ENCODE measurements around the gene ADAM19. TPM values are rescaled to one million over a fixed set of nuclear protein-coding genes. Genes with fewer than 3 reads are reported as not detected.
A peak's percentile ranks its signal among the peaks of the same experiment; 100 is the strongest.

The ADAM19 gene
- polyA plus RNA-seq, 1 donor from 2014 or later, result 9.9 TPM

DNA sequence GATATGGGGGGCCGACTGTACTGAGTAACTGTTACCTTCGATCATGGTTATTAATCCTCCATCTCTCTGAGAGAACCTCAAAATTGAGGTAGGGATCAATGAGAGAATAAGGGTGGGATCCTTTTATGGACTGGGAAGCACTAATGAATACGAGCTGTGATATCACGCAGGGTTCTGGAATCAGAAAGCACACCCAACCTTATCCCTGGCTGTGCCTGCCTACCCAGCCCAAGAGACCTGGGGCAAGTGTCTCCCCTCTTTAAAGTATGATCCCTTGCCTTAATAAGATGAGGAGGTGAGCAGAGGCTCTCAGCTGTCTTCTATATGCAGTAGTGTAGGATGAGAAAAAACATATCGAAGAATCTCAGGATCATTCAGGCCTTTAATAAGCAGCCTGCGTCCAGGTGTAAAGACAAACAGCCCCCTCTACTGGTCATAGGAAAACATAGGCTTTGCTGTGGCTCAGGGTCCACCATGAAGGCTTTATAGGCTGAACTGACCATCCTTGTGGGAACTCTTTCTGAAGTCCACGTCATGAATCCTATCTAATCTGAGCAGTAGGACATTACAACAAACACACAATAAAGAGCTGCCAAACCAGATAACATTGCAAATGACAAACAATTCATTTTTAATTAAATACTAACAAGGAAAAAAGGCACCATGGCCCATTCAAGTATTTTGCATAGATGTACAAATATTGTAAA lies 98.7 kb downstream of the ADAM19 start:
- Histone ChIP-seq H4K20me1 (ENCODE audit: insufficient read depth) (no peaks in the 10 kb centered on the region), H3K4me3 (ENCODE audit: low read length) (no peak overlapping the region), H3K27ac (ENCODE audit: low read length) (no peak overlapping the region), H3F3A (ENCODE audit: insufficient read depth, low read length, poor library complexity, severe bottlenecking) (no peaks in the 10 kb centered on the region), H3K9ac (ENCODE audit: low read length) (no peak overlapping the region), H3K9me2 (ENCODE audit: insufficient read depth, low read length) (no peaks in the 10 kb centered on the region), H2AFZ (ENCODE audit: low read depth, low read length) (no peak overlapping the region), H3K27me3 (ENCODE audit: insufficient read depth, low read depth, low read length) (no peaks in the 10 kb centered on the region), H3K36me3 (ENCODE audit: insufficient read depth, low read length) (peaks cover 18% of the 10 kb centered on the region), H3K4me2 (ENCODE audit: low read length) (no peak overlapping the region), H3K9me3 (ENCODE audit: low read length) (no peaks in the 10 kb centered on the region), H3K79me2 (replicated peaks; ENCODE audit: insufficient read depth, low read length) (no peaks in the 10 kb centered on the region)
- TF ChIP-seq RAD21 (conservative IDR thresholded peaks at IDR 0.05) (peak; percentile 75), EP300 (conservative IDR thresholded peaks at IDR 0.05; ENCODE audit: poor library complexity, severe bottlenecking) (no peak), REST (IDR thresholded peaks at IDR 0.05; ENCODE audit: borderline replicate concordance) (no peak), EZH2 (IDR thresholded peaks at IDR 0.05; ENCODE audit: borderline replicate concordance, insufficient read depth, low read length, poor library complexity, severe bottlenecking) (no peak), POLR2AphosphoS5 (IDR thresholded peaks at IDR 0.05) (no peak), MXI1 (conservative IDR thresholded peaks at IDR 0.05; ENCODE audit: poor library complexity, severe bottlenecking) (no peak), SMC3 (conservative IDR thresholded peaks at IDR 0.05; ENCODE audit: poor library complexity) (peak; percentile 71), TAF1 (IDR thresholded peaks at IDR 0.05; ENCODE audit: low read depth) (no peak)
- TF ChIP-seq, protein P1, sequence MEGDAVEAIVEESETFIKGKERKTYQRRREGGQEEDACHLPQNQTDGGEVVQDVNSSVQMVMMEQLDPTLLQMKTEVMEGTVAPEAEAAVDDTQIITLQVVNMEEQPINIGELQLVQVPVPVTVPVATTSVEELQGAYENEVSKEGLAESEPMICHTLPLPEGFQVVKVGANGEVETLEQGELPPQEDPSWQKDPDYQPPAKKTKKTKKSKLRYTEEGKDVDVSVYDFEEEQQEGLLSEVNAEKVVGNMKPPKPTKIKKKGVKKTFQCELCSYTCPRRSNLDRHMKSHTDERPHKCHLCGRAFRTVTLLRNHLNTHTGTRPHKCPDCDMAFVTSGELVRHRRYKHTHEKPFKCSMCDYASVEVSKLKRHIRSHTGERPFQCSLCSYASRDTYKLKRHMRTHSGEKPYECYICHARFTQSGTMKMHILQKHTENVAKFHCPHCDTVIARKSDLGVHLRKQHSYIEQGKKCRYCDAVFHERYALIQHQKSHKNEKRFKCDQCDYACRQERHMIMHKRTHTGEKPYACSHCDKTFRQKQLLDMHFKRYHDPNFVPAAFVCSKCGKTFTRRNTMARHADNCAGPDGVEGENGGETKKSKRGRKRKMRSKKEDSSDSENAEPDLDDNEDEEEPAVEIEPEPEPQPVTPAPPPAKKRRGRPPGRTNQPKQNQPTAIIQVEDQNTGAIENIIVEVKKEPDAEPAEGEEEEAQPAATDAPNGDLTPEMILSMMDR (IDR thresholded peaks at IDR 0.05; ENCODE audit: poor library complexity, severe bottlenecking), result peak; percentile 70

DNA sequence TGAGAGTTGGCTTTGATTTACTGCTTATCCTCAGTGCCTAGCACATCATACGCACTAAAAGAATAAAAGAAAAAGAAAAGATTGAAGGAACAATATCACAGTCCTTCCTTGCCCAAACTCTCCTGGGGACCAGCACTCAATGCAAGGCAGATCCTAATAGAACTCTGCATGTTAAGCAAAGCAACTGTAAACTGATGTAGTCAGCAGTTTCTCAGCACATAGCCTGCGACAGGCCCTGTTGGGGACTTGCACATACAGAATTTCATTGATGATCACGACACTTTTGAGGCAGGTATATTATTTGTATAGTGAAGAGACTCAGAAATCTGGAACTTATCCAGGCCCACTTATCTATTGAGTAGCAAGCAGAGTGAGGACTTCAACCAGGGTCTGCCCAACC lies 100.1 kb downstream of the ADAM19 start:
- no peak overlapping the region for H3K9ac ChIP-seq (ENCODE audit: low read length)
- no peaks in the 10 kb centered on the region for H3K27me3 ChIP-seq (ENCODE audit: insufficient read depth, low read depth, low read length)
- no peaks in the 10 kb centered on the region for H3K9me3 ChIP-seq (ENCODE audit: low read length)
- no peaks in the 10 kb centered on the region for H4K20me1 ChIP-seq (ENCODE audit: insufficient read depth)
- TF ChIP-seq POLR2AphosphoS5 (IDR thresholded peaks at IDR 0.05) (no peak), SMC3 (conservative IDR thresholded peaks at IDR 0.05; ENCODE audit: poor library complexity) (no peak), EZH2 (IDR thresholded peaks at IDR 0.05; ENCODE audit: borderline replicate concordance, insufficient read depth, low read length, poor library complexity, severe bottlenecking) (no peak), EP300 (conservative IDR thresholded peaks at IDR 0.05; ENCODE audit: poor library complexity, severe bottlenecking) (no peak), RAD21 (conservative IDR thresholded peaks at IDR 0.05) (no peak), MXI1 (conservative IDR thresholded peaks at IDR 0.05; ENCODE audit: poor library complexity, severe bottlenecking) (no peak), REST (IDR thresholded peaks at IDR 0.05; ENCODE audit: borderline replicate concordance) (no peak), TAF1 (IDR thresholded peaks at IDR 0.05; ENCODE audit: low read depth) (no peak)
- TF ChIP-seq, protein P1 (IDR thresholded peaks at IDR 0.05; ENCODE audit: poor library complexity, severe bottlenecking), result no peak
- H3K4me2 ChIP-seq (ENCODE audit: low read length), result no peak overlapping the region
- H3F3A ChIP-seq (ENCODE audit: insufficient read depth, low read length, poor library complexity, severe bottlenecking), result no peaks in the 10 kb centered on the region
- H3K4me3 ChIP-seq (ENCODE audit: low read length), result no peak overlapping the region
- no peaks in the 10 kb centered on the region for H3K9me2 ChIP-seq (ENCODE audit: insufficient read depth, low read length)
- H3K79me2 ChIP-seq (replicated peaks; ENCODE audit: insufficient read depth, low read length), result no peaks in the 10 kb centered on the region
- no peak overlapping the region for H3K27ac ChIP-seq (ENCODE audit: low read length)
- peaks cover 11% of the 10 kb centered on the region for H3K36me3 ChIP-seq (ENCODE audit: insufficient read depth, low read length)
- no peak overlapping the region for H2AFZ ChIP-seq (ENCODE audit: low read depth, low read length)
